Mammary epithelial cell (primary cell): ENCODE data around the gene MDH2.
A peak's percentile ranks its signal among the peaks of the same experiment; 100 is the strongest.

Experiments used
- EZH2 ChIP-seq: IDR thresholded peaks from 2 replicates; pipeline ENCODE4 v1.6.1; 2012; ENCODE audit warnings: low read length, inconsistent platforms, borderline replicate concordance
- TF ChIP-seq, protein P1 (sequence below), 2 donors: IDR thresholded peaks in 1 of 2; conservative IDR thresholded peaks in 1 of 2; 2 replicates each; pipeline ENCODE4 v1.5.1; 2011 to 2012; ENCODE audit warnings: inconsistent platforms in 2 of 2, low read length in 2 of 2, mild to moderate bottlenecking in 2 of 2, control low read depth in 1 of 2, low read depth in 1 of 2; ENCODE audit not compliant: insufficient read depth in 1 of 2; ENCODE audit errors: extremely low read depth in 1 of 2

DNA sequence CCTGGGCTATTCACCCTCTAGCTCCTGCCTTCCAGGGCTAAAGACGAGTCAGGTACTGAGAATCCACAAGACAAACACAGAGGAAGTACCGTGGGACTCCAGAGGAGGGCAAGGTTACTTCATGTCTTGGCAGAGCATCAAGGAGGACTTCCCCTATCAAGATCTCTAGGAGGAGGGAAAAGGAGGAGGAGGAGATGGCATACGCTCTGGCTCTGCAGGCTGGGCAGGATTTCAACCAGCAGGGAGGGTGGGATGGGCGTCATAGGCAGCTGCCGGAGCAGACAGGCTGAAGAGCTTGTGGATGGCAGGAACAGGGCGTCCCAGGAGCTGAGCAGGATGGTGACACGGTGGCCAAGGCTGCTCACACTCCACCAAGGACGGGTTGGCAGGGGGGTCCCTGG, 21.3 kb downstream of the MDH2 start:
- TF ChIP-seq, protein P1, sequence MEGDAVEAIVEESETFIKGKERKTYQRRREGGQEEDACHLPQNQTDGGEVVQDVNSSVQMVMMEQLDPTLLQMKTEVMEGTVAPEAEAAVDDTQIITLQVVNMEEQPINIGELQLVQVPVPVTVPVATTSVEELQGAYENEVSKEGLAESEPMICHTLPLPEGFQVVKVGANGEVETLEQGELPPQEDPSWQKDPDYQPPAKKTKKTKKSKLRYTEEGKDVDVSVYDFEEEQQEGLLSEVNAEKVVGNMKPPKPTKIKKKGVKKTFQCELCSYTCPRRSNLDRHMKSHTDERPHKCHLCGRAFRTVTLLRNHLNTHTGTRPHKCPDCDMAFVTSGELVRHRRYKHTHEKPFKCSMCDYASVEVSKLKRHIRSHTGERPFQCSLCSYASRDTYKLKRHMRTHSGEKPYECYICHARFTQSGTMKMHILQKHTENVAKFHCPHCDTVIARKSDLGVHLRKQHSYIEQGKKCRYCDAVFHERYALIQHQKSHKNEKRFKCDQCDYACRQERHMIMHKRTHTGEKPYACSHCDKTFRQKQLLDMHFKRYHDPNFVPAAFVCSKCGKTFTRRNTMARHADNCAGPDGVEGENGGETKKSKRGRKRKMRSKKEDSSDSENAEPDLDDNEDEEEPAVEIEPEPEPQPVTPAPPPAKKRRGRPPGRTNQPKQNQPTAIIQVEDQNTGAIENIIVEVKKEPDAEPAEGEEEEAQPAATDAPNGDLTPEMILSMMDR (conservative IDR thresholded peaks at IDR 0.05 in 1 of 2, IDR thresholded peaks at IDR 0.05 in 1 of 2; ENCODE audit: extremely low read depth in 1 of 2, insufficient read depth in 1 of 2, low read depth in 1 of 2, low read length in 2 of 2) = peak; percentile 52 to 76
- no peak for TF ChIP-seq EZH2
